GM12892 (cell line): Measurements from ENCODE around the gene PIP5KL1.

Experiments used
- POLR2A ChIP-seq: IDR thresholded peaks from 2 replicates; pipeline ENCODE4 v1.6.1; 2011; ENCODE audit warnings: low read depth, low read length, control low read depth
- POLR2AphosphoS5 ChIP-seq: IDR thresholded peaks from 2 replicates; pipeline ENCODE4 v1.6.1; 2011; ENCODE audit warnings: low read depth, low read length, control low read depth
- TAF1 ChIP-seq: IDR thresholded peaks from 2 replicates; pipeline ENCODE4 v1.6.1; 2011; ENCODE audit warnings: low read depth, mild to moderate bottlenecking, control low read depth, low read length, borderline replicate concordance

DNA sequence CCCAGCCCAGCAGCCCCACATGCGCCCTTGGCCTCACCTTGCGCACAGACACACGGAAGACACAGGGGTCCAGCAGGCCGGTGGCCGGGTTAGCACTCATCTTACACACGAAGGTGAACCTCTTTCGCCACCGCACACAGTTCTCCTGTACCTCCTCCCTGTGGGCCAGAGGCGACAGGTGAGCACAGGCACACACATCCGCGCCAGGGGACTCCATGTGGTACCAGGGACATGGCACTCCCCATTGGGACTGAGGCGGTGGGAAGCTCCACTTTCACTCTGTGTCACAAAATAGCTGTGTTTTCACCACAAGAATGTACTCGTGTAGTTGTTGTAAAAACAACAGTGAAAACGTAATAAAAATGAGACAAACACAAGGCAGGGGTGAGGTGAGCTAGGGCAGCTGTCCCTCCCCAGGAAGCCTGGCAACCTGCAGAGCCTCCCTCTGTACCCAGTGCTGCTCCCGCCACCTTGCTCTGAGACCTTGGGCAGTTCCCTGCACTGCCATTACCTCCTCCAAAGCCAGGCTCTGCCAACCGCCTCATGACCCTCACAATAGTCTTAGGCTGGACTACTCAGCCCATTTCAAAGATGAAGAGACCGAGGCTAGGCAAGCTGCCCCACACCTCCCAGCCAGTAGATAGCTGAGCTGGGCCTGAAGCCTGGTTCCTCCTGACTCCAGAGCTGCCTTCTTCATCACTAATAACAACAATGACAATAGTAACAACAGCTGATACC lies 23.4 kb upstream of the PIP5KL1 start:
- TF ChIP-seq POLR2A (no peak), POLR2AphosphoS5 (no peak), TAF1 (no peak)
